ENCODE data around the gene SERPINE2.

Gene SERPINE2

GRCh38 chr2:224029876-224030275, 9.2 kb downstream of the SERPINE2 start:
- no peaks in the 10 kb centered on the region for H3K9me3 ChIP-seq (ENCODE audit: insufficient read depth, low read length)
- H2AFZ ChIP-seq (ENCODE audit: low read depth, low read length, severe bottlenecking): no peak overlapping the region
- no peaks in the 10 kb centered on the region for H3K79me2 ChIP-seq (ENCODE audit: insufficient read depth, low read length)
- no peaks in the 10 kb centered on the region for H3K36me3 ChIP-seq (ENCODE audit: low read length)
- no peaks in the 10 kb centered on the region for H3K9me2 ChIP-seq (replicated peaks; ENCODE audit: insufficient read depth, low read length)
- no peaks in the 10 kb centered on the region for H4K20me1 ChIP-seq (ENCODE audit: low read depth, low read length)
- no peak overlapping the region for H3K9ac ChIP-seq (ENCODE audit: low read length)
- TF ChIP-seq EZH2phosphoT487 (conservative IDR thresholded peaks at IDR 0.05; ENCODE audit: low read length) (no peak), CTCF (IDR thresholded peaks at IDR 0.05; ENCODE audit: insufficient read depth, low read length, poor library complexity, severe bottlenecking) (no peak)
- H3F3A ChIP-seq (ENCODE audit: insufficient read depth): no peaks in the 10 kb centered on the region
- H3K27me3 ChIP-seq (ENCODE audit: low read length): no peaks in the 10 kb centered on the region
- no peak overlapping the region for H3K4me2 ChIP-seq (ENCODE audit: low read depth, low read length, poor library complexity, severe bottlenecking)
- no peak overlapping the region for H3K4me3 ChIP-seq (ENCODE audit: insufficient read depth, low read length, poor library complexity, severe bottlenecking)
- no peak overlapping the region for H3K27ac ChIP-seq (ENCODE audit: low read depth, low read length)

DNA sequence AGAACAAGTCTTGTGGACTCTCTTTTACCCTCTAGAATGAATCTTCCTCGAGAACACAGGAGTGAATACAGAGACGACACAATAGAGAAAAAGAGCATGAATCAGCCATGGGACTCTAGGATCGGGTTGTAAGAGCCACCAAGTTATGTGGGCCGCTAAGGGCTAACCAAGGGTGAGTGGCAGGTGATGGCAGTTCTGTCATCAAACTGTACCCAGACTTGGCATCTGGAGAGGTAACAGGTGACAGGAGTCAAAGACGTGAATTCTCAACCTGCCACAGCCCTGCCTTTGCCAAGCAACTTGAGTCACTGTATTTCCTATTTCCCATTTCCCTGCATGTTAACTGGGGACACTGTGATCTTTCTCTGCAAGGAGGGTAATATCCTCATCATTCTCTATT, 11.2 kb downstream of the SERPINE2 start:
- no peaks in the 10 kb centered on the region for H3F3A ChIP-seq (ENCODE audit: insufficient read depth)
- no peak overlapping the region for H3K9ac ChIP-seq (ENCODE audit: low read length)
- no peaks in the 10 kb centered on the region for H3K9me2 ChIP-seq (replicated peaks; ENCODE audit: insufficient read depth, low read length)
- H3K27ac ChIP-seq (ENCODE audit: low read depth, low read length): no peak overlapping the region
- no peak overlapping the region for H3K4me2 ChIP-seq (ENCODE audit: low read depth, low read length, poor library complexity, severe bottlenecking)
- TF ChIP-seq CTCF (IDR thresholded peaks at IDR 0.05; ENCODE audit: insufficient read depth, low read length, poor library complexity, severe bottlenecking): no peak
- no peak for TF ChIP-seq EZH2phosphoT487 (conservative IDR thresholded peaks at IDR 0.05; ENCODE audit: low read length)
- H3K36me3 ChIP-seq (ENCODE audit: low read length): no peaks in the 10 kb centered on the region
- H4K20me1 ChIP-seq (ENCODE audit: low read depth, low read length): no peaks in the 10 kb centered on the region
- no peaks in the 10 kb centered on the region for H3K79me2 ChIP-seq (ENCODE audit: insufficient read depth, low read length)
- H2AFZ ChIP-seq (ENCODE audit: low read depth, low read length, severe bottlenecking): no peak overlapping the region
- H3K27me3 ChIP-seq (ENCODE audit: low read length): no peaks in the 10 kb centered on the region
- no peaks in the 10 kb centered on the region for H3K9me3 ChIP-seq (ENCODE audit: insufficient read depth, low read length)
- H3K4me3 ChIP-seq (ENCODE audit: insufficient read depth, low read length, poor library complexity, severe bottlenecking): no peak overlapping the region

GRCh38 chr2:224027070-224027469, 12.0 kb downstream of the SERPINE2 start:
- Histone ChIP-seq H3F3A (ENCODE audit: insufficient read depth) (no peaks in the 10 kb centered on the region), H4K20me1 (ENCODE audit: low read depth, low read length) (no peaks in the 10 kb centered on the region), H2AFZ (ENCODE audit: low read depth, low read length, severe bottlenecking) (no peak overlapping the region), H3K27me3 (ENCODE audit: low read length) (no peaks in the 10 kb centered on the region), H3K9ac (ENCODE audit: low read length) (no peak overlapping the region), H3K27ac (ENCODE audit: low read depth, low read length) (no peak overlapping the region), H3K9me2 (replicated peaks; ENCODE audit: insufficient read depth, low read length) (no peaks in the 10 kb centered on the region), H3K4me3 (ENCODE audit: insufficient read depth, low read length, poor library complexity, severe bottlenecking) (no peak overlapping the region), H3K9me3 (ENCODE audit: insufficient read depth, low read length) (no peaks in the 10 kb centered on the region), H3K79me2 (ENCODE audit: insufficient read depth, low read length) (no peaks in the 10 kb centered on the region), H3K36me3 (ENCODE audit: low read length) (no peaks in the 10 kb centered on the region), H3K4me2 (ENCODE audit: low read depth, low read length, poor library complexity, severe bottlenecking) (no peak overlapping the region)
- no peak for TF ChIP-seq CTCF (IDR thresholded peaks at IDR 0.05; ENCODE audit: insufficient read depth, low read length, poor library complexity, severe bottlenecking)
- no peak for TF ChIP-seq EZH2phosphoT487 (conservative IDR thresholded peaks at IDR 0.05; ENCODE audit: low read length)

Measured in SU-DHL-6 (cell line).